Naive thymus-derived CD4-positive, alpha-beta T cell (primary cell): ENCODE data around the gene FRS3. TPM values are rescaled to one million over a fixed set of nuclear protein-coding genes. Genes with fewer than 3 reads are reported as not detected.

Experiments
- polyA plus RNA-seq, 2 donors: library from polyadenylated mRNA; unstranded; fragments of 300-500 nt; fragmentation: Illumina TruSeq; gene quantifications; one replicate each; pipeline ENCODE4 v1.2.3, GENCODE V29; 2021
- total RNA-seq, 6 experiments: library from RNA in 5 of 6; stranded (reverse) in 5 of 6; gene quantifications; 1 replicate in 5 of 6; 2 replicates in 1 of 6; pipeline ENCODE4 v1.2.3 and lab custom pipeline; 2021 to 2026

FRS3 gene
- total and polyA plus RNA-seq, 7 experiments from 2014 or later = 1.9 to 10.6 (median 5.5) TPM

Other genes starting within 250 kb of the FRS3 start
- gene FOXP4, start 233.5 kb downstream of the FRS3 start, total RNA-seq = 1 to 10 TPM; 3.1 to 7.6 (median 4.9) TPM
- gene FOXP4, start 233.5 kb downstream of the FRS3 start, polyA plus RNA-seq = under 1 TPM; 0.07 to 0.21 TPM
- gene MDFI, start 141.4 kb downstream of the FRS3 start, total RNA-seq = not detected
- gene MDFI, start 141.4 kb downstream of the FRS3 start, polyA plus RNA-seq = not detected
- gene TFEB, start 44.3 kb downstream of the FRS3 start, total RNA-seq = 10 to 100 TPM in 3 of 5 experiments, 1 to 10 TPM in 2; 7.4 to 39.9 (median 11.8) TPM
- 1 to 10 TPM; 2.4 to 6.0 TPM for gene TFEB, start 44.3 kb downstream of the FRS3 start, polyA plus RNA-seq
- not detected for gene PGC, start 32.5 kb downstream of the FRS3 start, total RNA-seq
- gene PGC, start 32.5 kb downstream of the FRS3 start, polyA plus RNA-seq = not detected
- gene PRICKLE4, start 882 bp upstream of the FRS3 start, total RNA-seq = under 1 TPM in 1 of 5 experiments, not detected in 4; 0.61 TPM
- not detected for gene PRICKLE4, start 882 bp upstream of the FRS3 start, polyA plus RNA-seq
- gene TOMM6, start 7.8 kb upstream of the FRS3 start, total RNA-seq = 100 to 1,000 TPM; 114 to 193 (median 128) TPM
- 100 to 1,000 TPM; 391 to 449 TPM for gene TOMM6, start 7.8 kb upstream of the FRS3 start, polyA plus RNA-seq
- 1 to 10 TPM; 1.8 to 6.0 (median 3.1) TPM for gene USP49, start 115.5 kb upstream of the FRS3 start, total RNA-seq
- under 1 TPM; 0.44 to 0.61 TPM for gene USP49, start 115.5 kb upstream of the FRS3 start, polyA plus RNA-seq
- 10 to 100 TPM in 1 of 5 experiments, 1 to 10 TPM in 4; 4.5 to 21.7 (median 9.4) TPM for gene MED20, start 141.2 kb upstream of the FRS3 start, total RNA-seq
- gene MED20, start 141.2 kb upstream of the FRS3 start, polyA plus RNA-seq = 1 to 10 TPM; 4.2 to 4.7 TPM
- 10 to 100 TPM in 1 of 5 experiments, 1 to 10 TPM in 4; 3.9 to 35.7 (median 8.1) TPM for gene BYSL, start 141.6 kb upstream of the FRS3 start, total RNA-seq
- 1 to 10 TPM; 4.4 to 6.6 TPM for gene BYSL, start 141.6 kb upstream of the FRS3 start, polyA plus RNA-seq
- 100 to 1,000 TPM; 285 to 433 (median 313) TPM for gene CCND3, start 161.9 kb upstream of the FRS3 start, total RNA-seq
- 100 to 1,000 TPM; 474 to 764 TPM for gene CCND3, start 161.9 kb upstream of the FRS3 start, polyA plus RNA-seq